Measurements from ENCODE around the gene RPS15. TPM values are rescaled to one million over a fixed set of nuclear protein-coding genes. Genes with fewer than 3 reads are reported as not detected.
A peak's percentile ranks its signal among the peaks of the same experiment; 100 is the strongest.

The RPS15 gene
- total and polyA plus RNA-seq, 9 of the 15 experiments (the other 6 are each of a cell fraction or from before 2014, with no cell fraction given) = 605 to 2,791 (median 957) TPM

DNA sequence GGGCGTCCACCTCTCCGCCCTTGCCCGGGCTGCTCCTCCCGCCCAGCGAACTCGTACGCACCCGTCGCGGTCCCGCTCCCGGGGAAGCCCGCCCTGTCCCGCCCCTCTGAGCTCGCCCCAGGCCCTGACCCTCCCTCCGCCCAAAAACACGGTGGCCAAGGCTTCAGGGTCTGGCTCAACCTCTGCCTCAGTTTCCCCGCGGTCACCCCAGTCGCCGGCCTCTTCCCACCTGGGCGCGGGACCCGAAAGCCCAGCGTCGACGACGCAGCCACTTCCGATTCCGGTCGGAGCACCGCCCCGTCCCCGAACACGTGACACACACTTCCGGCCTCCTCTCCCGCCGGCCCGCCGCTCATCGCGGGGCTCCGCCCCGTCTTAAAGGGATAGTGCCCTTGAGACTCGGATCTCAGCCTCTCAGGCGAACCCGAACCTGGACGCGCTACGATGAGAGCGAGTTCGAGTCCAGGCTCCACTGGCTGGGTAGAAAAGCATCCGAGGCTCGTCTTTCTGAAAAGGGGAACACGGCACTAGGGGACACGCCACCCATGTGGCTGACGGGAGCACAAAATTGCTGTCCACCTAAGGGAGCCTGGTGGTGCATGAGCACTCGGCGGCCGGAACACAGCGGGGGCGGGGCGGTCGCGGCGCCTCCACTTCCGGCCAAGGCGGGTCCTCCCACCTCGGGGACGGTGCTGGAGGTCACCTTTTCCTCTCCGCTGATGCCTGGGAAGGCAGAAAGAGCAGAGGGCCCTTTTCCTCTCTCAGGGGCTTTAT is 40.9 kb downstream of the RPS15 start, which contains the start of gene C19orf25 (continued):
- TF ChIP-seq, protein P1, sequence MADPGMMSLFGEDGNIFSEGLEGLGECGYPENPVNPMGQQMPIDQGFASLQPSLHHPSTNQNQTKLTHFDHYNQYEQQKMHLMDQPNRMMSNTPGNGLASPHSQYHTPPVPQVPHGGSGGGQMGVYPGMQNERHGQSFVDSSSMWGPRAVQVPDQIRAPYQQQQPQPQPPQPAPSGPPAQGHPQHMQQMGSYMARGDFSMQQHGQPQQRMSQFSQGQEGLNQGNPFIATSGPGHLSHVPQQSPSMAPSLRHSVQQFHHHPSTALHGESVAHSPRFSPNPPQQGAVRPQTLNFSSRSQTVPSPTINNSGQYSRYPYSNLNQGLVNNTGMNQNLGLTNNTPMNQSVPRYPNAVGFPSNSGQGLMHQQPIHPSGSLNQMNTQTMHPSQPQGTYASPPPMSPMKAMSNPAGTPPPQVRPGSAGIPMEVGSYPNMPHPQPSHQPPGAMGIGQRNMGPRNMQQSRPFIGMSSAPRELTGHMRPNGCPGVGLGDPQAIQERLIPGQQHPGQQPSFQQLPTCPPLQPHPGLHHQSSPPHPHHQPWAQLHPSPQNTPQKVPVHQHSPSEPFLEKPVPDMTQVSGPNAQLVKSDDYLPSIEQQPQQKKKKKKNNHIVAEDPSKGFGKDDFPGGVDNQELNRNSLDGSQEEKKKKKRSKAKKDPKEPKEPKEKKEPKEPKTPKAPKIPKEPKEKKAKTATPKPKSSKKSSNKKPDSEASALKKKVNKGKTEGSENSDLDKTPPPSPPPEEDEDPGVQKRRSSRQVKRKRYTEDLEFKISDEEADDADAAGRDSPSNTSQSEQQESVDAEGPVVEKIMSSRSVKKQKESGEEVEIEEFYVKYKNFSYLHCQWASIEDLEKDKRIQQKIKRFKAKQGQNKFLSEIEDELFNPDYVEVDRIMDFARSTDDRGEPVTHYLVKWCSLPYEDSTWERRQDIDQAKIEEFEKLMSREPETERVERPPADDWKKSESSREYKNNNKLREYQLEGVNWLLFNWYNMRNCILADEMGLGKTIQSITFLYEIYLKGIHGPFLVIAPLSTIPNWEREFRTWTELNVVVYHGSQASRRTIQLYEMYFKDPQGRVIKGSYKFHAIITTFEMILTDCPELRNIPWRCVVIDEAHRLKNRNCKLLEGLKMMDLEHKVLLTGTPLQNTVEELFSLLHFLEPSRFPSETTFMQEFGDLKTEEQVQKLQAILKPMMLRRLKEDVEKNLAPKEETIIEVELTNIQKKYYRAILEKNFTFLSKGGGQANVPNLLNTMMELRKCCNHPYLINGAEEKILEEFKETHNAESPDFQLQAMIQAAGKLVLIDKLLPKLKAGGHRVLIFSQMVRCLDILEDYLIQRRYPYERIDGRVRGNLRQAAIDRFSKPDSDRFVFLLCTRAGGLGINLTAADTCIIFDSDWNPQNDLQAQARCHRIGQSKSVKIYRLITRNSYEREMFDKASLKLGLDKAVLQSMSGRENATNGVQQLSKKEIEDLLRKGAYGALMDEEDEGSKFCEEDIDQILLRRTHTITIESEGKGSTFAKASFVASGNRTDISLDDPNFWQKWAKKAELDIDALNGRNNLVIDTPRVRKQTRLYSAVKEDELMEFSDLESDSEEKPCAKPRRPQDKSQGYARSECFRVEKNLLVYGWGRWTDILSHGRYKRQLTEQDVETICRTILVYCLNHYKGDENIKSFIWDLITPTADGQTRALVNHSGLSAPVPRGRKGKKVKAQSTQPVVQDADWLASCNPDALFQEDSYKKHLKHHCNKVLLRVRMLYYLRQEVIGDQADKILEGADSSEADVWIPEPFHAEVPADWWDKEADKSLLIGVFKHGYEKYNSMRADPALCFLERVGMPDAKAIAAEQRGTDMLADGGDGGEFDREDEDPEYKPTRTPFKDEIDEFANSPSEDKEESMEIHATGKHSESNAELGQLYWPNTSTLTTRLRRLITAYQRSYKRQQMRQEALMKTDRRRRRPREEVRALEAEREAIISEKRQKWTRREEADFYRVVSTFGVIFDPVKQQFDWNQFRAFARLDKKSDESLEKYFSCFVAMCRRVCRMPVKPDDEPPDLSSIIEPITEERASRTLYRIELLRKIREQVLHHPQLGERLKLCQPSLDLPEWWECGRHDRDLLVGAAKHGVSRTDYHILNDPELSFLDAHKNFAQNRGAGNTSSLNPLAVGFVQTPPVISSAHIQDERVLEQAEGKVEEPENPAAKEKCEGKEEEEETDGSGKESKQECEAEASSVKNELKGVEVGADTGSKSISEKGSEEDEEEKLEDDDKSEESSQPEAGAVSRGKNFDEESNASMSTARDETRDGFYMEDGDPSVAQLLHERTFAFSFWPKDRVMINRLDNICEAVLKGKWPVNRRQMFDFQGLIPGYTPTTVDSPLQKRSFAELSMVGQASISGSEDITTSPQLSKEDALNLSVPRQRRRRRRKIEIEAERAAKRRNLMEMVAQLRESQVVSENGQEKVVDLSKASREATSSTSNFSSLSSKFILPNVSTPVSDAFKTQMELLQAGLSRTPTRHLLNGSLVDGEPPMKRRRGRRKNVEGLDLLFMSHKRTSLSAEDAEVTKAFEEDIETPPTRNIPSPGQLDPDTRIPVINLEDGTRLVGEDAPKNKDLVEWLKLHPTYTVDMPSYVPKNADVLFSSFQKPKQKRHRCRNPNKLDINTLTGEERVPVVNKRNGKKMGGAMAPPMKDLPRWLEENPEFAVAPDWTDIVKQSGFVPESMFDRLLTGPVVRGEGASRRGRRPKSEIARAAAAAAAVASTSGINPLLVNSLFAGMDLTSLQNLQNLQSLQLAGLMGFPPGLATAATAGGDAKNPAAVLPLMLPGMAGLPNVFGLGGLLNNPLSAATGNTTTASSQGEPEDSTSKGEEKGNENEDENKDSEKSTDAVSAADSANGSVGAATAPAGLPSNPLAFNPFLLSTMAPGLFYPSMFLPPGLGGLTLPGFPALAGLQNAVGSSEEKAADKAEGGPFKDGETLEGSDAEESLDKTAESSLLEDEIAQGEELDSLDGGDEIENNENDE (IDR thresholded peaks at IDR 0.05; ENCODE audit: low read depth, low read length) = no peak
- TF ChIP-seq, protein P2, sequence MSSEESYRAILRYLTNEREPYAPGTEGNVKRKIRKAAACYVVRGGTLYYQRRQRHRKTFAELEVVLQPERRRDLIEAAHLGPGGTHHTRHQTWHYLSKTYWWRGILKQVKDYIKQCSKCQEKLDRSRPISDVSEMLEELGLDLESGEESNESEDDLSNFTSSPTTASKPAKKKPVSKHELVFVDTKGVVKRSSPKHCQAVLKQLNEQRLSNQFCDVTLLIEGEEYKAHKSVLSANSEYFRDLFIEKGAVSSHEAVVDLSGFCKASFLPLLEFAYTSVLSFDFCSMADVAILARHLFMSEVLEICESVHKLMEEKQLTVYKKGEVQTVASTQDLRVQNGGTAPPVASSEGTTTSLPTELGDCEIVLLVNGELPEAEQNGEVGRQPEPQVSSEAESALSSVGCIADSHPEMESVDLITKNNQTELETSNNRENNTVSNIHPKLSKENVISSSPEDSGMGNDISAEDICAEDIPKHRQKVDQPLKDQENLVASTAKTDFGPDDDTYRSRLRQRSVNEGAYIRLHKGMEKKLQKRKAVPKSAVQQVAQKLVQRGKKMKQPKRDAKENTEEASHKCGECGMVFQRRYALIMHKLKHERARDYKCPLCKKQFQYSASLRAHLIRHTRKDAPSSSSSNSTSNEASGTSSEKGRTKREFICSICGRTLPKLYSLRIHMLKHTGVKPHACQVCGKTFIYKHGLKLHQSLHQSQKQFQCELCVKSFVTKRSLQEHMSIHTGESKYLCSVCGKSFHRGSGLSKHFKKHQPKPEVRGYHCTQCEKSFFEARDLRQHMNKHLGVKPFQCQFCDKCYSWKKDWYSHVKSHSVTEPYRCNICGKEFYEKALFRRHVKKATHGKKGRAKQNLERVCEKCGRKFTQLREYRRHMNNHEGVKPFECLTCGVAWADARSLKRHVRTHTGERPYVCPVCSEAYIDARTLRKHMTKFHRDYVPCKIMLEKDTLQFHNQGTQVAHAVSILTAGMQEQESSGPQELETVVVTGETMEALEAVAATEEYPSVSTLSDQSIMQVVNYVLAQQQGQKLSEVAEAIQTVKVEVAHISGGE (CRISPR knock-in tag; IDR thresholded peaks at IDR 0.05) = peak in 2 of 3 experiments; percentile 83 to 97; a peak in 4 of 6 replicates
- TF ChIP-seq ZNF224 (CRISPR knock-in tag; IDR thresholded peaks at IDR 0.05) (no peak), BCOR (IDR thresholded peaks at IDR 0.05) (peak; percentile 85), CREB1 (IDR thresholded peaks at IDR 0.05) (peak; percentile 43), CREB1 (CRISPR knock-in tag; IDR thresholded peaks at IDR 0.05) (peak; percentile 68; the same call in 1 of the 2 replicates), CREBBP (IDR thresholded peaks at IDR 0.05; ENCODE audit: low read depth, low read length) (no peak), KHSRP (IDR thresholded peaks at IDR 0.05) (no peak), POLR2AphosphoS5 (IDR thresholded peaks at IDR 0.05; ENCODE audit: control insufficient read depth, insufficient read depth, low read depth, low read length) (peak; percentile 74; the same call in 1 of the 2 replicates), TEAD2 (tag; IDR thresholded peaks at IDR 0.05) (no peak)
- TF ChIP-seq, protein P3, sequence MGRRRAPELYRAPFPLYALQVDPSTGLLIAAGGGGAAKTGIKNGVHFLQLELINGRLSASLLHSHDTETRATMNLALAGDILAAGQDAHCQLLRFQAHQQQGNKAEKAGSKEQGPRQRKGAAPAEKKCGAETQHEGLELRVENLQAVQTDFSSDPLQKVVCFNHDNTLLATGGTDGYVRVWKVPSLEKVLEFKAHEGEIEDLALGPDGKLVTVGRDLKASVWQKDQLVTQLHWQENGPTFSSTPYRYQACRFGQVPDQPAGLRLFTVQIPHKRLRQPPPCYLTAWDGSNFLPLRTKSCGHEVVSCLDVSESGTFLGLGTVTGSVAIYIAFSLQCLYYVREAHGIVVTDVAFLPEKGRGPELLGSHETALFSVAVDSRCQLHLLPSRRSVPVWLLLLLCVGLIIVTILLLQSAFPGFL (CRISPR knock-in tag; IDR thresholded peaks at IDR 0.05) = no peak

Measured in K562 (cell line).